CD4-positive, alpha-beta T cell (primary cell): ENCODE measurements around the gene ZNF835. TPM values are rescaled to one million over a fixed set of nuclear protein-coding genes. Genes with fewer than 3 reads are reported as not detected.

ENCODE experiments used
- ATAC-seq: fragments of 200-7000 bp; cut with Tn5 transposase; one replicate; pipeline ENCODE4 v1.10.0; 2022; ENCODE audit warnings: mild to moderate bottlenecking; ENCODE audit not compliant: poor library complexity
- CTCF ChIA-PET: fragments of 350-600 bp; sonication (Branson Sonifier 250); formaldehyde crosslinking; loops from one replicate; lab custom pipeline; 2021; ENCODE audit warnings: antibody characterized with exemption, inconsistent platforms; lab: Charles Lee
- POLR2A ChIA-PET: fragments of 350-600 bp; sonication (Branson Sonifier 250); formaldehyde crosslinking; loops from one replicate; lab custom pipeline; 2021; ENCODE audit warnings: antibody characterized with exemption, inconsistent platforms; lab: Charles Lee
- DNase-seq, 14 experiments: peaks; one replicate each; pipeline ENCODE4 v3.0.0-alpha.2; 2013 to 2020; ENCODE audit warnings: mixed read lengths in 2 of 14
- H3K27ac ChIP-seq, 2 donors: one replicate each; pipeline versions ENCODE4 v1.5.1 to v1.7.0; 2013; ENCODE audit warnings: low read length in 2 of 2, low read depth in 1 of 2, mild to moderate bottlenecking in 1 of 2
- H3K27me3 ChIP-seq, 2 experiments: 1 replicate in 1 of 2; 2 replicates in 1 of 2; pipeline versions ENCODE4 v1.6.1 to v1.7.0; 2013; ENCODE audit warnings: low read length in 2 of 2, control low read depth in 1 of 2, mild to moderate bottlenecking in 1 of 2, moderate library complexity in 1 of 2; ENCODE audit not compliant: insufficient read depth in 2 of 2, control insufficient read depth in 1 of 2
- H3K36me3 ChIP-seq: one replicate; pipeline ENCODE4 v1.6.1; 2013; ENCODE audit warnings: low read length, control low read depth; ENCODE audit not compliant: insufficient read depth
- H3K4me1 ChIP-seq: one replicate; pipeline ENCODE4 v1.6.1; 2013; ENCODE audit warnings: low read length, control low read depth; ENCODE audit not compliant: insufficient read depth
- H3K4me3 ChIP-seq: one replicate; pipeline ENCODE4 v1.5.1; 2013; ENCODE audit warnings: mild to moderate bottlenecking, low read length, moderate library complexity
- H3K9me3 ChIP-seq, 2 experiments: 1 replicate in 1 of 2; 2 replicates in 1 of 2; pipeline versions ENCODE4 v1.6.1 to v1.7.0; 2013; ENCODE audit warnings: low read length in 2 of 2, mild to moderate bottlenecking in 2 of 2, control low read depth in 1 of 2, moderate library complexity in 1 of 2; ENCODE audit not compliant: control insufficient read depth in 1 of 2, insufficient read depth in 1 of 2
- H3K27ac Mint-ChIP-seq: one replicate; pipeline ENCODE4 v1.8.0; 2020; ENCODE audit warnings: mixed read lengths
- H3K27me3 Mint-ChIP-seq: one replicate; pipeline ENCODE4 v1.8.0; 2021; ENCODE audit warnings: mixed read lengths
- H3K36me3 Mint-ChIP-seq: one replicate; pipeline ENCODE4 v1.8.0; 2021; ENCODE audit warnings: low read depth, mixed read lengths
- H3K4me1 Mint-ChIP-seq: one replicate; pipeline ENCODE4 v1.8.0; 2021; ENCODE audit warnings: low read depth, mixed read lengths
- H3K4me3 Mint-ChIP-seq: one replicate; pipeline ENCODE4 v1.8.0; 2020; ENCODE audit warnings: mild to moderate bottlenecking, mixed read lengths
- H3K9me3 Mint-ChIP-seq: one replicate; pipeline ENCODE4 v1.8.0; 2020; ENCODE audit warnings: mixed read lengths
- intact Hi-C, 2 experiments: fragments of 100-400 bp; cut with DNase I in 1 of 2; cut with micrococcal nuclease in 1 of 2; formaldehyde crosslinking; loops; one replicate each; pipeline versions ENCODE4 v1.15.1 to v1.9.0; 2023 to 2025; cut with DNase I, micrococcal nuclease
- polyA plus RNA-seq, 2 donors: library from polyadenylated mRNA; unstranded; fragments of 120-200 nt; gene quantifications; one replicate each; pipeline ENCODE4 v1.2.1, GENCODE V29; 2013
- total RNA-seq, 174 experiments: library from RNA in 2 of 174; stranded (reverse) in 2 of 174; gene quantifications; one replicate each; pipeline ENCODE4 v1.2.3 and lab custom pipeline; 2021 to 2026
- TF ChIP-seq, protein P1 (sequence below): fragments of 200-600 bp; IDR thresholded peaks from one replicate; pipeline ENCODE4 v1.8.0; 2022; ENCODE audit warnings: antibody characterized with exemption, mild to moderate bottlenecking

Gene ZNF835
- total RNA-seq (1 to 10 TPM in 1 of 2 experiments, under 1 TPM in 1; 0.82 to 1.1 TPM), total RNA-seq (lab: John Stamatoyannopoulos, UW) (0.31 to 8.6 (median 3.1) reads per million in 172 experiments)
- polyA plus RNA-seq (2013, experiment 1 of 2): 0.57 TPM
- polyA plus RNA-seq (2013, experiment 2 of 2): 0.71 TPM

DNA sequence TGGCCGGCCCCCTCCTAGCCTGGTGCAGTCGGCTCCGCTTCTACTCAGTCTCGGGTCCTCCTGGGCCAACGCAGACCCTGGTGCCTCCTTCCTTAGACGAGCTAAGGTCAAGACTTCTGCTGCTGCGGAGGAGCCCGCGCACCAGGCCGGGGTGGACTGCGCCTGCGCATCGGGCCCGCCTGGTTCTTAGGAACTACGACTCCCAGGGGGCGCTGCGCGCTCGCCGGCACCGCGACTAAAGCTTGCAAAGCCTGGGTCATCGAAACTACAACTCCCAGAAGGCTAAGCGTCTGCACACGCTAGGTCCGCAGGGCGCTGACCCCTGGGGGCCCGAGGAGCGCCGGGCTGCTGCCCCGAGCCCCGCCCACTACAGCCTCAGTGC, at the start of gene ZNF835:
TSS of gene ZNF835 (minus strand) at position 145 of the 382 bp plus-strand sequence. CDS start 6,559 bp downstream, outside the sequence.
- Mint-ChIP-seq H3K9me3 (peaks cover 3% of the 10 kb centered on the region), H3K4me1 (peaks cover 14% of the 10 kb centered on the region), H3K27ac (peak within 1 kb of the TSS; percentile 65), H3K27me3 (no peaks in the 10 kb centered on the region), H3K36me3 (peaks cover 21% of the 10 kb centered on the region), H3K4me3 (peak within 1 kb of the TSS; percentile 87)
- H3K9me3 ChIP-seq: peaks cover 8 to 65% of the 10 kb centered on the region in 2 experiments
- ChIA-PET POLR2A (interaction anchor here (0.9 to 1.0 kb wide), 2 partner anchors 268 to 357 kb away, joined by 3 to 5 read pairs; partner anchors contain the start of genes ZNF583 and ZSCAN5A), CTCF (no interaction called here)
- H3K4me1 ChIP-seq: peaks cover 15% of the 10 kb centered on the region
- H3K4me3 ChIP-seq: peak within 1 kb of the TSS; percentile 50
- ATAC-seq (peak; percentile 92), DNase-seq (peak; percentile 60 to 87 (median 77))
- TF ChIP-seq, protein P1, sequence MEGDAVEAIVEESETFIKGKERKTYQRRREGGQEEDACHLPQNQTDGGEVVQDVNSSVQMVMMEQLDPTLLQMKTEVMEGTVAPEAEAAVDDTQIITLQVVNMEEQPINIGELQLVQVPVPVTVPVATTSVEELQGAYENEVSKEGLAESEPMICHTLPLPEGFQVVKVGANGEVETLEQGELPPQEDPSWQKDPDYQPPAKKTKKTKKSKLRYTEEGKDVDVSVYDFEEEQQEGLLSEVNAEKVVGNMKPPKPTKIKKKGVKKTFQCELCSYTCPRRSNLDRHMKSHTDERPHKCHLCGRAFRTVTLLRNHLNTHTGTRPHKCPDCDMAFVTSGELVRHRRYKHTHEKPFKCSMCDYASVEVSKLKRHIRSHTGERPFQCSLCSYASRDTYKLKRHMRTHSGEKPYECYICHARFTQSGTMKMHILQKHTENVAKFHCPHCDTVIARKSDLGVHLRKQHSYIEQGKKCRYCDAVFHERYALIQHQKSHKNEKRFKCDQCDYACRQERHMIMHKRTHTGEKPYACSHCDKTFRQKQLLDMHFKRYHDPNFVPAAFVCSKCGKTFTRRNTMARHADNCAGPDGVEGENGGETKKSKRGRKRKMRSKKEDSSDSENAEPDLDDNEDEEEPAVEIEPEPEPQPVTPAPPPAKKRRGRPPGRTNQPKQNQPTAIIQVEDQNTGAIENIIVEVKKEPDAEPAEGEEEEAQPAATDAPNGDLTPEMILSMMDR: no peak
- peak within 1 kb of the TSS in 1 of 2 donors; percentile 25 for H3K27ac ChIP-seq
- intact Hi-C loops: loop anchor here (2.0 to 10.0 kb wide), 4 partner anchors 79 to 1703 kb away; partner anchors contain the start of genes ZNF582 (in 2 of the 2) and ZSCAN5A (in 1 of the 2)
- H3K36me3 ChIP-seq: no peaks in the 10 kb centered on the region
- H3K27me3 ChIP-seq: no peaks in the 10 kb centered on the region

DNA sequence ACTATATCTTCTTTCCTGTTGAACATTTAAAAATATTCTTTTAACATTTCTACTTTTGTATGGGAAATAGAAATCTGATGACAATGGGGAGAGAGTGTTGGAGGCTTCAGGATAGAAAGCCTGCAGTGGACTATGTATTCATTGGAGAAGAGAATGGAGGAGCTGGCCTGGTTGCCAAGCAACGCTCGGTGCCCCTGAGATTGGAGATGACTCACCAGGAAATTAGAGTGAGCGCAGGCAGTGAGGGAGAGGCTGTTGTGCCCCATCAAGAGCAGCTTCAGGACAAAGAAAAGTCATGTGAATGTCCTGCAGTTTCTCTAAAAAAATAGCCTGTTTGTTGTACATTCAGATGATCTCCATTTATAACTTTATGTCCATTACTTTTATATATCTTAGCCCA, 48.7 kb upstream of the ZNF835 start:
- H3K27me3 ChIP-seq: no peaks in the 10 kb centered on the region
- ChIA-PET POLR2A (no interaction called here), CTCF (no interaction called here)
- H3K36me3 ChIP-seq: no peaks in the 10 kb centered on the region
- peaks cover 21 to 60% of the 10 kb centered on the region in 2 experiments for H3K9me3 ChIP-seq
- no peak for ATAC-seq
- no peaks in the 10 kb centered on the region for H3K4me1 ChIP-seq
- Mint-ChIP-seq H3K27ac (no peak overlapping the region), H3K36me3 (peaks cover 46% of the 10 kb centered on the region), H3K4me1 (no peaks in the 10 kb centered on the region), H3K9me3 (peaks cover 22% of the 10 kb centered on the region), H3K27me3 (no peaks in the 10 kb centered on the region), H3K4me3 (no peak overlapping the region)
- no peak overlapping the region for H3K27ac ChIP-seq
- intact Hi-C loops: no loop called here
- no peak for DNase-seq
- TF ChIP-seq, protein P1: no peak
- no peak overlapping the region for H3K4me3 ChIP-seq

DNA sequence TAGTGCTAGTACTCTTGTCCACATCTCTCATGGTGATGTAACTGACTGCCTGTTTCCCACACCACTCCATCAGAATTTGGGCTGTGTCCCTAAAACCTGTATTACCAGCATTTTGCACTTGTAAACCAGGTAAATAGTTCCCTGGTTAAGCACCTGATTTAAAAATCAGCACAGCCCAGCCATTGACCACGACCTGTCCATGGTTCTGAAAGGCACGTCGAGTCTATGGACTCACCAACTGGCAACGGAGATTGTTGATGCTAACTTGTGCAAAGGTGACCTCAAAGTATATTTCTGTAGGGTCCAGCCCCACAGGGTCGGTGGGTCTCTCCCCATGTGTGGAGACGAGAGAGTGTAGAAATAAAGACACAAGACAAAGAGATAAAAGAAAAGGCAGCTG, 46.7 kb upstream of the ZNF835 start:
- Histone ChIP-seq H3K27ac (no peak overlapping the region), H3K4me3 (no peak overlapping the region), H3K36me3 (no peaks in the 10 kb centered on the region), H3K27me3 (no peaks in the 10 kb centered on the region), H3K4me1 (no peaks in the 10 kb centered on the region), H3K9me3 (peaks cover 5 to 70% of the 10 kb centered on the region in 2 experiments)
- DNase-seq (no peak), ATAC-seq (no peak)
- no peaks in the 10 kb centered on the region for H3K27me3 Mint-ChIP-seq
- H3K4me1 Mint-ChIP-seq: no peaks in the 10 kb centered on the region
- ChIA-PET CTCF (no interaction called here), POLR2A (no interaction called here)
- peaks cover 16% of the 10 kb centered on the region for H3K9me3 Mint-ChIP-seq
- intact Hi-C loops: no loop called here
- H3K36me3 Mint-ChIP-seq: peaks cover 36% of the 10 kb centered on the region
- TF ChIP-seq, protein P1: no peak
- H3K4me3 Mint-ChIP-seq: no peak overlapping the region
- no peak overlapping the region for H3K27ac Mint-ChIP-seq
